Measurements from ENCODE around the gene CSNK1G2. TPM values are rescaled to one million over a fixed set of nuclear protein-coding genes. Genes with fewer than 3 reads are reported as not detected.

The CSNK1G2 gene
- total RNA-seq: 100 to 1,000 TPM in 3 of 5 donors, 10 to 100 TPM in 2; 35.8 to 210 (median 106) TPM
- 10 to 100 TPM; 30.2 to 44.9 (median 37.3) TPM for polyA plus RNA-seq
- long read RNA-seq, donor 1, partial matches to known transcripts: 0 of 3 reads
- long read RNA-seq, donor 1, other reads (novel, unspliced or antisense): 0 of 3 reads
- long read RNA-seq, donor 2, partial matches to known transcripts: 0 of 2 reads
- long read RNA-seq, donor 2, other reads (novel, unspliced or antisense): 0 of 2 reads
- long read RNA-seq, donor 3, partial matches to known transcripts: 0 of 3 reads
- long read RNA-seq, donor 3, other reads (novel, unspliced or antisense): 0 of 3 reads
- long read RNA-seq, donor 4: 0 reads
- long read RNA-seq, donor 5, transcript CSNK1G2-201 (12 exons, 2,918 nt): major isoform, 5 of 6 reads
- long read RNA-seq, donor 5, partial matches to known transcripts: 0 of 6 reads
- long read RNA-seq, donor 5, other reads (novel, unspliced or antisense): 0 of 6 reads
- long read RNA-seq, donor 6, transcript CSNK1G2-201 (12 exons, 2,918 nt): major isoform, 14 of 30 reads
- long read RNA-seq, donor 6, partial matches to known transcripts: 15 of 30 reads
- long read RNA-seq, donor 6, other reads (novel, unspliced or antisense): 0 of 30 reads
- long read RNA-seq, donor 7, transcript CSNK1G2-201 (12 exons, 2,918 nt): major isoform, 5 of 5 reads
- long read RNA-seq, donor 7, partial matches to known transcripts: 0 of 5 reads
- long read RNA-seq, donor 7, other reads (novel, unspliced or antisense): 0 of 5 reads
- long read RNA-seq, donor 8, partial matches to known transcripts: 0 of 3 reads
- long read RNA-seq, donor 8, other reads (novel, unspliced or antisense): 0 of 3 reads
- long read RNA-seq, donor 9, partial matches to known transcripts: 0 of 1 reads
- long read RNA-seq, donor 9, other reads (novel, unspliced or antisense): 0 of 1 reads
- long read RNA-seq, donor 10, partial matches to known transcripts: 0 of 1 reads
- long read RNA-seq, donor 10, other reads (novel, unspliced or antisense): 0 of 1 reads

- Histone ChIP-seq H3K36me3 (no peaks in the 10 kb centered on the region), H3K4me1 (peaks cover 29 to 50% (median 46%) of the 10 kb centered on the region in 4 donors), H3K27me3 (no peaks in the 10 kb centered on the region), H3K4me3 (peak within 1 kb of the TSS; percentile 73 to 90 (median 82)), H3K27ac (peak within 1 kb of the TSS; percentile 93 to 99 (median 97)), H3K9me3 (no peaks in the 10 kb centered on the region)
- intact Hi-C loops (cut with DNase I; ENCODE audit: low total_unique reads): no loop called here
- 0 to 1% (median 0%) methylated on average over 17 to 97 of the region's 97 CpGs for WGBS, 5 donors
- TF ChIP-seq, protein P1, sequence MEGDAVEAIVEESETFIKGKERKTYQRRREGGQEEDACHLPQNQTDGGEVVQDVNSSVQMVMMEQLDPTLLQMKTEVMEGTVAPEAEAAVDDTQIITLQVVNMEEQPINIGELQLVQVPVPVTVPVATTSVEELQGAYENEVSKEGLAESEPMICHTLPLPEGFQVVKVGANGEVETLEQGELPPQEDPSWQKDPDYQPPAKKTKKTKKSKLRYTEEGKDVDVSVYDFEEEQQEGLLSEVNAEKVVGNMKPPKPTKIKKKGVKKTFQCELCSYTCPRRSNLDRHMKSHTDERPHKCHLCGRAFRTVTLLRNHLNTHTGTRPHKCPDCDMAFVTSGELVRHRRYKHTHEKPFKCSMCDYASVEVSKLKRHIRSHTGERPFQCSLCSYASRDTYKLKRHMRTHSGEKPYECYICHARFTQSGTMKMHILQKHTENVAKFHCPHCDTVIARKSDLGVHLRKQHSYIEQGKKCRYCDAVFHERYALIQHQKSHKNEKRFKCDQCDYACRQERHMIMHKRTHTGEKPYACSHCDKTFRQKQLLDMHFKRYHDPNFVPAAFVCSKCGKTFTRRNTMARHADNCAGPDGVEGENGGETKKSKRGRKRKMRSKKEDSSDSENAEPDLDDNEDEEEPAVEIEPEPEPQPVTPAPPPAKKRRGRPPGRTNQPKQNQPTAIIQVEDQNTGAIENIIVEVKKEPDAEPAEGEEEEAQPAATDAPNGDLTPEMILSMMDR (IDR thresholded peaks at IDR 0.05): peak in 1 of 7 experiments; percentile 45
- TF ChIP-seq EP300 (IDR thresholded peaks at IDR 0.05) (no peak), POLR2AphosphoS5 (IDR thresholded peaks at IDR 0.05) (peak in 1 of 3 donors; percentile 39), POLR2A (IDR thresholded peaks at IDR 0.05) (no peak)
- no peak for DNase-seq
Measured at GRCh38 chr19:1941146-1942077, at the start of gene CSNK1G2. CSNK1G2 (plus strand) TSS chr19:1941172; CDS start chr19:1969773, 28,601 bp downstream.

DNA sequence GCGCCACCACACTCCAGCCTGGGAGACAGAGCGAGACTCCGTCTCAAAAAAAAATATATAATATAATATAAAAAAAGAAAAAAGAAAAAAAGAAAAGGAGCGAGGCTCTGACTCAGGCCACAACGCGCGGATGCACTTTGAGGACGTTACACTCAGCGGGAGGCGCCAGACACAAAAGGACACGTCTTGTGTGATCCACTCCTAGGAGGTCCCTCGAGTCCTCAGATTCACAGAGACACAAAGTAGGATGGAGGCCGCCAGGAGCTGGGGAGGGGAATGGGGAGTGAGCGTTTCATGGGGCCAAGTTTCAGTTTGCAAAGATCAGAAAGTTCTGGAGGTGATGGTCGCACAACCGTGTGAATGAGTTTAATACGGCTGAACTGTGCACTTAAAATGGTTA is 47.2 kb upstream of the CSNK1G2 start:
- WGBS, 5 donors: 84 to 87% (median 86%) methylated on average over 17 of the region's 17 CpGs
- H3K4me1 ChIP-seq: peaks cover 3 to 32% (median 18%) of the 10 kb centered on the region in 4 donors
- no peaks in the 10 kb centered on the region for H3K36me3 ChIP-seq
- DNase-seq: no peak
- no peak overlapping the region for H3K4me3 ChIP-seq
- intact Hi-C loops (cut with DNase I; ENCODE audit: low total_unique reads): no loop called here
- H3K27me3 ChIP-seq: no peaks in the 10 kb centered on the region
- H3K27ac ChIP-seq: no peak overlapping the region
- TF ChIP-seq POLR2AphosphoS5 (IDR thresholded peaks at IDR 0.05) (no peak), POLR2A (IDR thresholded peaks at IDR 0.05) (no peak), EP300 (IDR thresholded peaks at IDR 0.05) (no peak)
- TF ChIP-seq, protein P1 (IDR thresholded peaks at IDR 0.05): no peak
- H3K9me3 ChIP-seq: no peaks in the 10 kb centered on the region

- Histone ChIP-seq H3K4me1 (peaks cover 3 to 32% (median 18%) of the 10 kb centered on the region in 4 donors), H3K36me3 (no peaks in the 10 kb centered on the region), H3K9me3 (no peaks in the 10 kb centered on the region), H3K4me3 (no peak overlapping the region), H3K27ac (no peak overlapping the region), H3K27me3 (no peaks in the 10 kb centered on the region)
- intact Hi-C loops (cut with DNase I; ENCODE audit: low total_unique reads): no loop called here
- TF ChIP-seq POLR2AphosphoS5 (IDR thresholded peaks at IDR 0.05): no peak
- no peak for TF ChIP-seq POLR2A (IDR thresholded peaks at IDR 0.05)
- TF ChIP-seq, protein P1 (IDR thresholded peaks at IDR 0.05): no peak
- TF ChIP-seq EP300 (IDR thresholded peaks at IDR 0.05): no peak
- no peak for DNase-seq
- 73 to 86% (median 81%) methylated on average over 13 of the region's 13 CpGs for WGBS, 5 donors
Measured at GRCh38 chr19:1896508-1896907, 44.5 kb upstream of the CSNK1G2 start.
